GM12878 (cell line): Measurements from ENCODE around the gene ZNF684. TPM values are rescaled to one million over a fixed set of nuclear protein-coding genes. Genes with fewer than 3 reads are reported as not detected.

Experiments
- BRCA1 ChIP-seq: IDR thresholded peaks from 2 replicates; pipeline ENCODE4 v1.6.1; 2011; ENCODE audit warnings: low read depth, low read length, improper control_type of control experiment
- CBFB ChIP-seq: IDR thresholded peaks from 2 replicates; pipeline ENCODE4 v1.6.1; 2016; ENCODE audit warnings: antibody characterized with exemption, low read depth
- CHD1 ChIP-seq: IDR thresholded peaks from 2 replicates; pipeline ENCODE4 v1.6.1; 2012; ENCODE audit warnings: low read depth, low read length, improper control_type of control experiment
- CHD2 ChIP-seq: IDR thresholded peaks from 2 replicates; pipeline ENCODE4 v1.6.1; 2011; ENCODE audit warnings: low read depth, low read length, improper control_type of control experiment, borderline replicate concordance
- CREB1 ChIP-seq: IDR thresholded peaks from 2 replicates; pipeline ENCODE4 v1.6.1; 2012; ENCODE audit warnings: low read depth, mild to moderate bottlenecking, inconsistent platforms
- E2F4 ChIP-seq: IDR thresholded peaks from 2 replicates; pipeline ENCODE4 v1.6.1; 2012; ENCODE audit warnings: low read depth, low read length, improper control_type of control experiment
- ESRRA ChIP-seq: IDR thresholded peaks from 2 replicates; pipeline ENCODE4 v1.6.1; 2012; ENCODE audit warnings: mild to moderate bottlenecking, low read length, improper control_type of control experiment
- FOS ChIP-seq: IDR thresholded peaks from 3 replicates; pipeline ENCODE4 v1.6.1; 2011; ENCODE audit warnings: borderline replicate concordance; ENCODE audit not compliant: insufficient read length; ENCODE audit errors: extremely low read depth
- FOXM1 ChIP-seq: IDR thresholded peaks from 2 replicates; pipeline ENCODE4 v1.6.1; 2012; ENCODE audit warnings: low read depth, mild to moderate bottlenecking, inconsistent platforms, low read length, moderate library complexity
- GABPA ChIP-seq: IDR thresholded peaks from 2 replicates; pipeline ENCODE4 v1.6.1; 2014; ENCODE audit warnings: antibody characterized with exemption, low read depth, mild to moderate bottlenecking, inconsistent platforms
- IRF4 ChIP-seq: IDR thresholded peaks from 2 replicates; pipeline ENCODE4 v1.6.1; 2011; ENCODE audit warnings: low read depth, low read length
- MAX ChIP-seq: IDR thresholded peaks from 2 replicates; pipeline ENCODE4 v1.6.1; 2012; ENCODE audit warnings: low read depth, low read length, improper control_type of control experiment
- NFXL1 ChIP-seq: fragments of 450-650 bp; IDR thresholded peaks from 2 replicates; pipeline ENCODE4 v1.6.1; 2017; ENCODE audit warnings: antibody characterized with exemption, mild to moderate bottlenecking, borderline replicate concordance
- NFYB ChIP-seq: IDR thresholded peaks from 2 replicates; pipeline ENCODE4 v1.6.1; 2011; ENCODE audit warnings: low read depth, mild to moderate bottlenecking, low read length, improper control_type of control experiment, moderate library complexity; ENCODE audit not compliant: insufficient read depth
- NR2C1 ChIP-seq: fragments of 450-650 bp; IDR thresholded peaks from 2 replicates; pipeline ENCODE4 v1.6.1; 2017; ENCODE audit warnings: antibody characterized with exemption, mild to moderate bottlenecking, moderate library complexity
- PAX8 ChIP-seq: fragments of 450-650 bp; IDR thresholded peaks from 2 replicates; pipeline ENCODE4 v1.6.1; 2017; ENCODE audit warnings: mild to moderate bottlenecking, moderate library complexity
- PBX3 ChIP-seq: IDR thresholded peaks from 2 replicates; pipeline ENCODE4 v1.6.1; 2011; ENCODE audit warnings: mild to moderate bottlenecking, low read depth, low read length, moderate library complexity; ENCODE audit not compliant: insufficient replicate concordance
- PML ChIP-seq: IDR thresholded peaks from 2 replicates; pipeline ENCODE4 v1.6.1; 2012; ENCODE audit warnings: low read length, inconsistent platforms
- RUNX3 ChIP-seq: IDR thresholded peaks from 2 replicates; pipeline ENCODE4 v1.6.1; 2012; ENCODE audit warnings: low read length, inconsistent platforms
- SMAD5 ChIP-seq: IDR thresholded peaks from 2 replicates; pipeline ENCODE4 v1.6.1; 2016; ENCODE audit warnings: antibody characterized with exemption, low read depth
- SP1 ChIP-seq: IDR thresholded peaks from one replicate; pipeline ENCODE4 v1.6.1; 2011; ENCODE audit warnings: low read depth, low read length
- SREBF1 ChIP-seq: IDR thresholded peaks from 2 replicates; pipeline ENCODE4 v1.6.1; 2012; ENCODE audit warnings: mild to moderate bottlenecking, low read length
- STAT3 ChIP-seq: IDR thresholded peaks from 2 replicates; pipeline ENCODE4 v1.6.1; 2011; ENCODE audit warnings: low read depth, low read length, improper control_type of control experiment
- SUZ12 ChIP-seq: fragments of 200-600 bp; sonication (generic); IDR thresholded peaks from one replicate; pipeline ENCODE4 v1.6.1; 2018; ENCODE audit warnings: antibody characterized with exemption, mild to moderate bottlenecking; ENCODE audit not compliant: unreplicated experiment
- TCF7 ChIP-seq: IDR thresholded peaks from 2 replicates; pipeline ENCODE4 v1.6.1; 2014; ENCODE audit warnings: antibody characterized with exemption, borderline replicate concordance
- YBX1 ChIP-seq: fragments of 450-650 bp; IDR thresholded peaks from 2 replicates; pipeline ENCODE4 v1.6.1; 2016; ENCODE audit warnings: antibody characterized with exemption
- ZBED1 ChIP-seq: IDR thresholded peaks from 2 replicates; pipeline ENCODE4 v1.6.1; 2016; ENCODE audit warnings: borderline replicate concordance
- ZBTB33 ChIP-seq: fragments of 450-650 bp; IDR thresholded peaks from 2 replicates; pipeline ENCODE4 v1.6.1; 2017; ENCODE audit warnings: mild to moderate bottlenecking
- ZNF207 ChIP-seq: fragments of 450-650 bp; IDR thresholded peaks from 2 replicates; pipeline ENCODE4 v1.6.1; 2014; ENCODE audit warnings: antibody characterized with exemption, mild to moderate bottlenecking, borderline replicate concordance
- ZNF274 ChIP-seq: IDR thresholded peaks from one replicate; pipeline ENCODE4 v1.8.0; 2011; ENCODE audit not compliant: insufficient read length, insufficient read depth
- ZNF384 ChIP-seq: IDR thresholded peaks from 2 replicates; pipeline ENCODE4 v1.6.1; 2012; ENCODE audit warnings: low read depth, mild to moderate bottlenecking, low read length, improper control_type of control experiment, borderline replicate concordance
- polyA plus RNA-seq, 11 experiments: library from polyadenylated mRNA; depleted of rRNA in 4 of 11; unstranded in 6 of 11; stranded (reverse) in 5 of 11; fragments of >200 nt; fragmentation: Nextera tagmentation in 4 of 11; fragmentation: Illumina TruSeq in 1 of 11; extraction: Ambion mirVana in 4 of 11; extraction: Trizol in 1 of 11; gene quantifications; 1 replicate in 1 of 11; 2 replicates in 10 of 11; pipeline versions ENCODE4 v1.2.1 to v1.2.3, GENCODE V29; 2011 to 2016; ENCODE audit warnings: inconsistent platforms in 2 of 11, missing spikeins in 2 of 11, low read depth in 1 of 11
- total RNA-seq, 4 experiments: library from RNA; depleted of rRNA in 3 of 4; stranded (reverse); fragments of >200 nt in 3 of 4; fragmentation: Illumina TruSeq in 1 of 4; extraction: Trizol in 1 of 4; gene quantifications; 2 replicates each; pipeline versions ENCODE4 v1.2.1 to v1.2.3, GENCODE V29; 2013 to 2021

The ZNF684 gene
- total and polyA plus RNA-seq, 10 of the 15 experiments (the other 5 are each of a cell fraction or from before 2014, with no cell fraction given): 3.8 to 6.8 (median 6.0) TPM

GRCh38 chr1:40531381-40532061 lies at the start of gene ZNF684 (continued):
- TF ChIP-seq ESRRA: no peak
- peak; percentile 92 for TF ChIP-seq E2F4
- TF ChIP-seq BRCA1: no peak
- TF ChIP-seq PBX3: no peak
- no peak for TF ChIP-seq NFYB
- TF ChIP-seq CBFB: 0 out of 2 replicates have a peak, but pooled peaks have one; percentile 58
- TF ChIP-seq STAT3: no peak
- peak; percentile 64; the same call in 1 of the 2 replicates for TF ChIP-seq MAX
- no peak; the same call in none of the 2 replicates for TF ChIP-seq ZNF207
- TF ChIP-seq ZNF274: no peak
- TF ChIP-seq RUNX3: peak; percentile 67
- TF ChIP-seq ZNF384: no peak
- TF ChIP-seq PML: peak; percentile 91; the same call in 1 of the 2 replicates
- TF ChIP-seq SREBF1: 0 out of 2 replicates have a peak, but pooled peaks have one; percentile 30
- no peak for TF ChIP-seq SP1
- no peak for TF ChIP-seq FOXM1
- TF ChIP-seq CHD1: no peak
- no peak for TF ChIP-seq NR2C1
- TF ChIP-seq ZBED1: no peak
- TF ChIP-seq YBX1: no peak
- peak; percentile 69 for TF ChIP-seq CHD2
- TF ChIP-seq TCF7: no peak
- TF ChIP-seq IRF4: peak; percentile 50; the same call in 1 of the 2 replicates
- TF ChIP-seq CREB1: peak; percentile 95
- no peak for TF ChIP-seq ZBTB33
- no peak for TF ChIP-seq PAX8
- TF ChIP-seq NFXL1: no peak
- no peak for TF ChIP-seq FOS
- no peak for TF ChIP-seq SUZ12
- TF ChIP-seq SMAD5: no peak; the same call in 1 of the 2 replicates
- peak; percentile 96 for TF ChIP-seq GABPA
